Measurements from ENCODE around the gene CLSTN3. TPM values are rescaled to one million over a fixed set of nuclear protein-coding genes. Genes with fewer than 3 reads are reported as not detected.

Gene CLSTN3
- total and polyA plus RNA-seq, 2 donors (not counting 3 experiments of a cell fraction or from before 2014, with no cell fraction given) = 27.8 to 45.9 TPM

GRCh38 chr12:7091171-7091570, 39.0 kb upstream of the CLSTN3 start:
- no peak overlapping the region for H2AFZ ChIP-seq (ENCODE audit: low read depth, low read length)
- no peaks in the 10 kb centered on the region for H3K36me3 ChIP-seq (ENCODE audit: control insufficient read depth in 2 of 2, extremely low read depth in 1 of 2, insufficient read depth in 2 of 2, low read length in 2 of 2)
- H3K4me2 ChIP-seq (ENCODE audit: insufficient read depth, low read length) = no peak overlapping the region
- no peaks in the 10 kb centered on the region for H3K9me3 ChIP-seq (replicated peaks; ENCODE audit: control insufficient read depth, insufficient read depth, low read length)
- ChIA-PET POLR2A (no interaction called here), CTCF (interaction anchor here (0.6 to 4.5 kb wide), 4 partner anchors 17 to 222 kb away, joined by 3 to 19 read pairs (median 4); partner anchors contain the start of genes C12orf57 and RNU7-1)
- no peaks in the 10 kb centered on the region for H3K9me1 ChIP-seq (replicated peaks; ENCODE audit: control insufficient read depth, extremely low read depth, insufficient read depth, low read length)
- H3K4me1 ChIP-seq (ENCODE audit: control insufficient read depth, extremely low read depth, insufficient read depth, low read length) = peaks cover 6% of the 10 kb centered on the region
- no TSS peak for BruUV-seq (replicated peaks)
- no peak for FAIRE-seq
- H3K79me2 ChIP-seq (ENCODE audit: control insufficient read depth, insufficient read depth, low read length) = no peaks in the 10 kb centered on the region
- dilution Hi-C loops (cut with MboI; ENCODE audit: extremely low pct_ligation_motif_present, low sequenced_read_pairs) = no loop called here
- no peak overlapping the region for H3K4me3 ChIP-seq (replicated peaks in 1 of 3; ENCODE audit: insufficient read depth in 1 of 3, low read depth in 1 of 3, low read length in 3 of 3)
- TF ChIP-seq CTCF (IDR thresholded peaks at IDR 0.05; ENCODE audit: extremely low read depth in 1 of 2, insufficient read depth in 1 of 2, low read depth in 1 of 2, low read length in 2 of 2) = no peak
- no peak for TF ChIP-seq JUN (IDR thresholded peaks at IDR 0.05; ENCODE audit: borderline replicate concordance, insufficient read depth, insufficient read length, low read depth)
- TF ChIP-seq GATA2 (IDR thresholded peaks at IDR 0.05; ENCODE audit: insufficient read depth, insufficient read length, low read depth, low read length) = no peak
- no peak for TF ChIP-seq EZH2 (IDR thresholded peaks at IDR 0.05; ENCODE audit: borderline replicate concordance, low read depth, low read length, severe bottlenecking)
- TF ChIP-seq POLR2AphosphoS5 (IDR thresholded peaks at IDR 0.05; ENCODE audit: insufficient read depth, low read depth, low read length) = no peak
- TF ChIP-seq FOS (IDR thresholded peaks at IDR 0.05; ENCODE audit: borderline replicate concordance, insufficient read depth, low read length) = no peak
- TF ChIP-seq POLR2A (IDR thresholded peaks at IDR 0.05; ENCODE audit: low read depth, low read length) = no peak
- no peak for TF ChIP-seq MYC (IDR thresholded peaks at IDR 0.05; ENCODE audit: low read depth, low read length)
- TF ChIP-seq MAX (IDR thresholded peaks at IDR 0.05; ENCODE audit: insufficient read depth, insufficient read length) = no peak
- DNase-seq (ENCODE audit: low read depth, low spot score) = no peak
- H3K27ac ChIP-seq (ENCODE audit: insufficient read depth, low read depth, low read length) = no peak overlapping the region
- no peak overlapping the region for H3K9ac ChIP-seq (replicated peaks; ENCODE audit: extremely low read depth, insufficient read depth, low read length)
- intact Hi-C loops (cut with micrococcal nuclease) = loop anchor here (5.0 kb wide), 2 partner anchors 119 to 219 kb away; partner anchors contain the start of genes EMG1, PHB2 and SPSB2
- no peaks in the 10 kb centered on the region for H4K20me1 ChIP-seq (replicated peaks; ENCODE audit: control insufficient read depth, extremely low read depth, insufficient read depth, low read length)
- peaks cover 0 to 17% of the 10 kb centered on the region in 2 experiments for H3K27me3 ChIP-seq (ENCODE audit: control insufficient read depth in 2 of 2, insufficient read depth in 2 of 2, low read length in 2 of 2)

Measured in endothelial cell of umbilical vein (primary cell).